HFF-Myc (cell line): ENCODE results near the gene OSTN.

Source experiments
- DNase-seq: peaks from one replicate; pipeline ENCODE4 v3.0.0-alpha.2; 2011; ENCODE audit warnings: low read depth; ENCODE audit errors: extremely low read depth
- H3K4me3 ChIP-seq: replicated peaks from 2 replicates; pipeline ENCODE4 v1.5.1; 2011; ENCODE audit warnings: low read depth, mild to moderate bottlenecking, control low read depth, low read length
- CTCF ChIP-seq: IDR thresholded peaks from 2 replicates; pipeline ENCODE4 v1.5.1; 2012; ENCODE audit warnings: mild to moderate bottlenecking, low read depth, low read length, control low read depth; ENCODE audit errors: missing control alignments

The OSTN gene

GRCh38 chr3:191227541-191227940 lies 28.5 kb downstream of the OSTN start:
- TF ChIP-seq CTCF, result no peak
- no peak overlapping the region for H3K4me3 ChIP-seq
- no peak for DNase-seq

- no peak overlapping the region for H3K4me3 ChIP-seq
- no peak for TF ChIP-seq CTCF
- DNase-seq, result no peak
These were observed 35.2 kb downstream of the OSTN start for GRCh38 chr3:191234216-191234615.

GRCh38 chr3:191235331-191236314 lies 36.6 kb downstream of the OSTN start:
- no peak for TF ChIP-seq CTCF
- peak; percentile 37 for DNase-seq
- H3K4me3 ChIP-seq, result no peak overlapping the region

GRCh38 chr3:191236646-191237045 lies 37.6 kb downstream of the OSTN start:
- peak; percentile 12 for DNase-seq
- H3K4me3 ChIP-seq, result no peak overlapping the region
- no peak for TF ChIP-seq CTCF

- TF ChIP-seq CTCF, result no peak
- no peak overlapping the region for H3K4me3 ChIP-seq
- DNase-seq, result no peak
These were observed 38.2 kb downstream of the OSTN start for GRCh38 chr3:191237047-191237882.

- no peak for DNase-seq
- H3K4me3 ChIP-seq, result no peak overlapping the region
- TF ChIP-seq CTCF, result no peak
These were observed 39.3 kb downstream of the OSTN start for GRCh38 chr3:191238321-191238817.
